Measurements from ENCODE around the gene MBD5.
"Not testable (repeated sequence)": the region's sequence is repeated elsewhere in the genome, so short reads cannot be mapped to it uniquely, and the experiment has no call there.

Gene MBD5

DNA sequence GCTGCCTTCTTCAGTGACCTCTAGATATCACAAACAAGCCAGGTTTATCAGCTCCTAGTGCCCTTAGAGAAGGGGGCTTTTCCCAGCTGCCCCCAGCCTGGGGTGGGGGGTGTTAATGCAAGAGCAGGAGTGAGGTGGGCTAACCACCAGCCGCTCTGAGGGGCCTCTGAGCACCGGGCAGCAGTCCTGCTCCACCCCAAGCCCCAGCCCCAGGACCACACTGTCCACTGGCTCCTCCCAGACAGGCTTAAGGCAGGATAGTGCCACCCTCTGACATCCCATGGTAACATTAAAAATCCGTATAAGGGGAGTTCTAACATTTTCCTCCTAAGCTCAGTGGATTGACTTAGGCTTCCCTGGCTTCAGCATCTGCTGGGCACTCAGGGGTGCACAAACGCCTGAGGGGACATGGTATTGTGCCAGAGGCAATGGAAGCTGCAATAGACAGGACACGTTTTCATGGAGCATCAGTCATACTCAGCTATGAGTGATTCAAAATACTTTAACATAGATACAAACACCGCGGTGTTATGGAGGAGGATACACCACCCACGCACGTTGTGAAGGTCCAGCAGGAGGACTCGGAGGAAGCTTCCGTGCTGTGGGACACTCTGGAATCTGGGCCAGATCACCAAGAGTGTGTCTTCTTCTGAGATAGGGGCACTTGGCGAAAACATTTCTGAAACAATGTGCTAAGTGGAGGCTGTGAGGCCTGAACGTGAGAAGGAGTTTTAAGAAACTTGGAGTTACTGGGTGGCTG, 511.0 kb downstream of the MBD5 start:
- Histone ChIP-seq H3K36me3 (ENCODE audit: insufficient read depth, low read length) (no peaks in the 10 kb centered on the region), H3K27ac (ENCODE audit: low read depth, low read length) (no peak overlapping the region), H3K9ac (ENCODE audit: low read depth, low read length) (no peak overlapping the region), H3K27me3 (ENCODE audit: insufficient read depth, low read length) (no peaks in the 10 kb centered on the region), H3K9me3 (ENCODE audit: insufficient read depth, low read depth, low read length) (no peaks in the 10 kb centered on the region), H3K4me1 (ENCODE audit: insufficient read depth, low read length) (no peaks in the 10 kb centered on the region), H3K4me3 (ENCODE audit: low read length) (no peak overlapping the region)
- WGBS = 89% methylated on average over 13 of the region's 13 CpGs

DNA sequence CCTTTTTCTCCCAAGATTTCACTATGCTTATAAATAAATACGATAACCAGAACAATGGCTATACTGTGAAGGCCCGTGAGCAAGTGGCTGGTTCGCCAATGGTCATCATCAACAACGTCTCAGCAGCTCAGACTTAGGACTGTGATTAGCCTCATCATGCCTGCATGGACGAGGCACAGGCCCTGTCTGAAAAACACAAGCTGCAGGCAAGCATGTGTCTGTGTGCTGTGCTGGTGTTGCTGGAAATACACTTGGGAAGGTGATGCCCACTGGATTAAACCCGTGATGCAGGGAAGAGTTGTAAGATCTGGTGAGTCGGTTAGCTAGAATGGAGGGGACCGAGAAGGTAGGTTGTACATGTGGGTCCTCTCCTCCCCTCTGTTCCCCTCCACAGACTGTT, 512.1 kb downstream of the MBD5 start:
- Histone ChIP-seq H3K9ac (ENCODE audit: low read depth, low read length) (no peak overlapping the region), H3K9me3 (ENCODE audit: insufficient read depth, low read depth, low read length) (no peaks in the 10 kb centered on the region), H3K4me3 (ENCODE audit: low read length) (no peak overlapping the region), H3K27ac (ENCODE audit: low read depth, low read length) (no peak overlapping the region), H3K4me1 (ENCODE audit: insufficient read depth, low read length) (no peaks in the 10 kb centered on the region), H3K36me3 (ENCODE audit: insufficient read depth, low read length) (no peaks in the 10 kb centered on the region), H3K27me3 (ENCODE audit: insufficient read depth, low read length) (no peaks in the 10 kb centered on the region)
- WGBS = 92% methylated on average over 6 of the region's 8 CpGs

DNA sequence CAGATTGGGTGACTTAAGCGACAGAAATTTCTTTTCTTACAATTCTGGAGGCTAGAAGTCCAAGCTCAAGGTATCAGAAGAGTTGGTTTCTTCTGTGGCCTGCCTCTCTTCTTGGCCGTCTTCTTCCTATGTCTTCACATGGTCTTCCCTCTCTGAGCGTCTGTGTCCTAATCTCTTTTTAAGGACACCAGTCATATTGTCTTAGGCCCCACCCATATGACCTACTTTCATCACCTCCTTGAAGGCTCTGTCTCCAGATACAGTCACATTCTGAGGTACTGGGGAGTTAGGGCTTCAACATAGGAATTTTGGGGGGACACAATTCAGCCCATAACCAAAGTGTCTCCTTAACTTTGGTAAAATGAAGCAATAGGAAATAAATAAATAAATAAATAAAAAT, 512.8 kb downstream of the MBD5 start:
- 95% methylated on average over 3 of the region's 3 CpGs for WGBS
- no peak overlapping the region for H3K9ac ChIP-seq (ENCODE audit: low read depth, low read length)
- no peak overlapping the region for H3K4me3 ChIP-seq (ENCODE audit: low read length)
- H3K27me3 ChIP-seq (ENCODE audit: insufficient read depth, low read length) = no peaks in the 10 kb centered on the region
- H3K36me3 ChIP-seq (ENCODE audit: insufficient read depth, low read length) = no peaks in the 10 kb centered on the region
- no peaks in the 10 kb centered on the region for H3K9me3 ChIP-seq (ENCODE audit: insufficient read depth, low read depth, low read length)
- H3K27ac ChIP-seq (ENCODE audit: low read depth, low read length) = no peak overlapping the region
- no peaks in the 10 kb centered on the region for H3K4me1 ChIP-seq (ENCODE audit: insufficient read depth, low read length)

DNA sequence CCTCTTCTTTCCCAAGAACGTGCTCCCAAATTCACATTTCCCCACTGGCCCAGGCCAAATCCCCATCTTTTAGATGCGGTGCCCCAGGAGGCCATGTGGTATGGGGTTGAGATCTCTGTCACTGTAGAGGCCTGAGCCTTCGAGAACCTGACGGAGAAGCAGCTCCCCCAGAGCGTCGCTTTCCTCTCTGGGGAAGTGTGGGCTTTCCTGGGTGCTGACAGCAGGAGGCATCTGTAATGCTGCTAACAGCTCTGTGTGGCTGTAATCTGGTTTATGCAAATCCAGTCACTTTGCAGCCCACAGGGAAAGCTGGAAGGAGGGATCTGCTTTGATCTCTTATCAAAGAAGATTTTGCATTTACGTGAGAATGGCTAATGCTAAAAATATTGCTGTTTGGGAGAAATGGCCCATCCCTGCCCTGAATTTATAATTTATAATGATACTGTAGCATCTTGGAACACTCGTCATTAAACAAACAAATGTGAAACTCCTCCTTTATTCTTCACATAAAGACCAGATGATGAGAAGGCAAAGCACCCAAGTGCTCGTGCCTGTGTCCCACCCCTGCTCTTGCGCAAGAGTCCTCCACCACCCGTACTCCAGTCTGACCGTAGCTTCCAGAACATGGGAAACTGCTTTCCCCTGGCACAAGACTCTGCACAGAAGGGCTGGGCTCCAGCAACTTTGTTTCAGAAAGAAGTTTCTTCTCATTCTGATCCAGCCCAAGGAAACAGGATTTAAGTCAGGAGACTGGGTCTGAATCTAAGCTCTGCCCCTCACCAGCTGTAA, 513.7 kb downstream of the MBD5 start:
- Histone ChIP-seq H3K9ac (ENCODE audit: low read depth, low read length) (no peak overlapping the region), H3K4me1 (ENCODE audit: insufficient read depth, low read length) (no peaks in the 10 kb centered on the region), H3K4me3 (ENCODE audit: low read length) (no peak overlapping the region), H3K27ac (ENCODE audit: low read depth, low read length) (no peak overlapping the region), H3K27me3 (ENCODE audit: insufficient read depth, low read length) (no peaks in the 10 kb centered on the region), H3K36me3 (ENCODE audit: insufficient read depth, low read length) (no peaks in the 10 kb centered on the region), H3K9me3 (ENCODE audit: insufficient read depth, low read depth, low read length) (no peaks in the 10 kb centered on the region)
- 71% methylated on average over 12 of the region's 12 CpGs for WGBS

DNA sequence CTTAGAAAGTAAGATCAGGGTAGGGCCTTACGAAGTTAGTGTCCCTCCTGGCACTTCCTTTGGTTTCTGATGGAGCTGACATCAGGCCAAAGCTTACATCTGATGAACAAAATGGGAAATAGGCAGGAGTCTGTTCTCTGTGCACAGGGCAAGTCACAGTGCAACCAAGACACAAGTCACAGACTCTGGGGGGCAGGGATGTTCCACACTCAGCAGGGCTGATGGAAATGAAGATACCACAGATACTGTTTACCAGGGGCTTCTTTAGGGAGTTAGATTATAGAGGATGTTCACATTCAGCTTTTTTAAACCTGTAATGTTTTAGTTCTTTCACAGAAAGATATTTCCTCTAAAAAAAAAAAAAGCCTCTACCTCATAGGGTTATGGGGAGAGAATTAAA, 517.5 kb downstream of the MBD5 start:
- 86% methylated on average over 1 of the region's 1 CpG for WGBS
- H3K4me3 ChIP-seq (ENCODE audit: low read length) = no peak overlapping the region
- no peak overlapping the region for H3K27ac ChIP-seq (ENCODE audit: low read depth, low read length)
- no peaks in the 10 kb centered on the region for H3K27me3 ChIP-seq (ENCODE audit: insufficient read depth, low read length)
- no peaks in the 10 kb centered on the region for H3K4me1 ChIP-seq (ENCODE audit: insufficient read depth, low read length)
- H3K9ac ChIP-seq (ENCODE audit: low read depth, low read length) = no peak overlapping the region
- H3K36me3 ChIP-seq (ENCODE audit: insufficient read depth, low read length) = no peaks in the 10 kb centered on the region
- no peaks in the 10 kb centered on the region for H3K9me3 ChIP-seq (ENCODE audit: insufficient read depth, low read depth, low read length)

DNA sequence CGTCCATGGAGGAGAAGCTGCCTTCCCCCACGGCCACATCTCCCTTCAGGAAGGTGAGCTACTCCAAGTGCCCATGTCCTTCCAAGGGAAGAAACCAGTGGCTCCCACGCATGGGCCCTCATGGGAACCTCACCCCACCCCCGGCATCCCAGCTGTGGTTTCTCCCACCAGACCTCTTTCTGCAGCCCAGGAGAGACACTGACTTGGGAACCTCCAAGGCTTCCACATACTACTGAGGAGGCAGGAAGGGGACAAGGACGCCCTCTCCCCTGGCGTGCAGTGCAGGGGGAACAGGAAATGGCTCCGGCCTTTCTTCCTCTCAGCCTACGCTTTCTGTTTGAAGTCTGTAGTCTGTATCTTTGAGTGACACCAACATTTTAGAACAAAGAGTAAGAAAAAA, 519.1 kb downstream of the MBD5 start:
- Histone ChIP-seq H3K27ac (ENCODE audit: low read depth, low read length) (no peak overlapping the region), H3K27me3 (ENCODE audit: insufficient read depth, low read length) (no peaks in the 10 kb centered on the region), H3K9ac (ENCODE audit: low read depth, low read length) (no peak overlapping the region), H3K36me3 (ENCODE audit: insufficient read depth, low read length) (no peaks in the 10 kb centered on the region), H3K4me1 (ENCODE audit: insufficient read depth, low read length) (no peaks in the 10 kb centered on the region), H3K9me3 (ENCODE audit: insufficient read depth, low read depth, low read length) (no peaks in the 10 kb centered on the region), H3K4me3 (ENCODE audit: low read length) (no peak overlapping the region)
- 92% methylated on average over 8 of the region's 8 CpGs for WGBS

DNA sequence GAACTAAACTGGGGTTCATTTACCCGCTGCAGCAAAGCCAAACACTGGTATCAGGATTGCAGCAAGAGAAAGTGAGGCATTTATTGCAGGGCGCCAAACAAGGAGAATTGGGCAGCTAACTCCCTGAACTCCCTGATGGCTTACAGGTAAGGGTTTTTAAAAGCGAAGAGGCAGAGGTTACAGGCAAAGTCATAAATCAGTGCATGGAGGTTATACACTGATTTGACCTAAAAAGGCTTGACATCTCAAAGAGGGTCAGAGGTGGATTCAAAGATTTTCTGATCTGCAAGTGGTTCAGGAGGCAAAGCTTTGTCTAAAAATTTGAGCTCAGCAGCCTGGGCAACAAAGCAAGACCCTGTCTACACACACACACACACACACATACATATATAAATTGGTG, 520.9 kb downstream of the MBD5 start:
- Histone ChIP-seq H3K27ac (ENCODE audit: low read depth, low read length) (no peak overlapping the region), H3K4me1 (ENCODE audit: insufficient read depth, low read length) (no peaks in the 10 kb centered on the region), H3K36me3 (ENCODE audit: insufficient read depth, low read length) (no peaks in the 10 kb centered on the region), H3K27me3 (ENCODE audit: insufficient read depth, low read length) (no peaks in the 10 kb centered on the region), H3K9ac (ENCODE audit: low read depth, low read length) (no peak overlapping the region), H3K4me3 (ENCODE audit: low read length) (no peak overlapping the region), H3K9me3 (ENCODE audit: insufficient read depth, low read depth, low read length) (no peaks in the 10 kb centered on the region)
- 95% methylated on average over 3 of the region's 3 CpGs for WGBS

DNA sequence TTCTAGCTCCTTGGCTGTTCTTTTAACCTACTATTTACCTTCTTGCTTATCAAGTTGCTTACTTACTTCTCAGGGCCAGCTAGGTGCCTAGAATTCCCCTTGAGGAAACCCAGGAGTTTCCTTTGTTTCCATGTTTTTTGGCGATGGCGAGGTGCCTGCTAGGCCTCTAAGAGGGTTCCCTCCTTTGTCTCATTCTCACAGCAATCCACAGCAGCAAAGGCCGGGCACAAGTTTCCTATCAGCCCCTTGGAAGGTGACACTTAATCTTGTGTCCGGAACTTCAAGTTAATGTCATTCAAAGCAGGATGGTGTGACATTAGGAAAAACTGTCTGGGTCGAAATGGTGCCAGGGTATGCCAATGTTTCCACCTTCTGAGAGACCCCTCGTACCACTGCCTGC, 521.7 kb downstream of the MBD5 start:
- Histone ChIP-seq H3K9ac (ENCODE audit: low read depth, low read length) (no peak overlapping the region), H3K9me3 (ENCODE audit: insufficient read depth, low read depth, low read length) (no peaks in the 10 kb centered on the region), H3K27me3 (ENCODE audit: insufficient read depth, low read length) (no peaks in the 10 kb centered on the region), H3K4me1 (ENCODE audit: insufficient read depth, low read length) (no peaks in the 10 kb centered on the region), H3K4me3 (ENCODE audit: low read length) (no peak overlapping the region), H3K36me3 (ENCODE audit: insufficient read depth, low read length) (no peaks in the 10 kb centered on the region), H3K27ac (ENCODE audit: low read depth, low read length) (no peak overlapping the region)
- 92% methylated on average over 6 of the region's 6 CpGs for whole genome bisulfite sequencing

DNA sequence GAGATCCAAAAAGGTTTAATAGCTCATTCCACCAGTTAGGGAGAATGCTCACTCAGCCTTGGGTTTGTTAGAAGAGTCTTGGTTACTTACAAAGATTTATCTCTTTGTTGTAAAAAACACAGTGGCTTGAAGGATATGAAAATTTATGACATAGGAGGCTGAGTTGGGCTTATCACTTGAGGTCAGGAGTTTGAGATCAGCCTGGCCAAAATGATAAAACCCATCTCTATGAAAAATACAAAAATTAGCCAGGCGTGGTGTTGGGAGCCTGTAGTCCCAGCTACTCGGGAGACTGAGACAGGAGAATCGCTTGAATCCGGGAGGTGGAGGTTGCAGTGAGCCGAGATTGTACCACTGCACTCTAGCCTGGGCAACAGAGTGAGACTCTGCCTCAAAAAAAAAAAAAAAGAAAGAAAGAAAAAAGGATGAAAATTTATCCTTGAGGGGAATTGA, 522.2 kb downstream of the MBD5 start:
- H3K9ac ChIP-seq (ENCODE audit: low read depth, low read length); H3K9me3 ChIP-seq (ENCODE audit: insufficient read depth, low read depth, low read length); H3K27ac ChIP-seq (ENCODE audit: low read depth, low read length); H3K4me3 ChIP-seq (ENCODE audit: low read length); H3K27me3 ChIP-seq (ENCODE audit: insufficient read depth, low read length); H3K4me1 ChIP-seq (ENCODE audit: insufficient read depth, low read length); H3K36me3 ChIP-seq (ENCODE audit: insufficient read depth, low read length): not testable (repeated sequence)
- 96% methylated on average over 5 of the region's 5 CpGs for WGBS

DNA sequence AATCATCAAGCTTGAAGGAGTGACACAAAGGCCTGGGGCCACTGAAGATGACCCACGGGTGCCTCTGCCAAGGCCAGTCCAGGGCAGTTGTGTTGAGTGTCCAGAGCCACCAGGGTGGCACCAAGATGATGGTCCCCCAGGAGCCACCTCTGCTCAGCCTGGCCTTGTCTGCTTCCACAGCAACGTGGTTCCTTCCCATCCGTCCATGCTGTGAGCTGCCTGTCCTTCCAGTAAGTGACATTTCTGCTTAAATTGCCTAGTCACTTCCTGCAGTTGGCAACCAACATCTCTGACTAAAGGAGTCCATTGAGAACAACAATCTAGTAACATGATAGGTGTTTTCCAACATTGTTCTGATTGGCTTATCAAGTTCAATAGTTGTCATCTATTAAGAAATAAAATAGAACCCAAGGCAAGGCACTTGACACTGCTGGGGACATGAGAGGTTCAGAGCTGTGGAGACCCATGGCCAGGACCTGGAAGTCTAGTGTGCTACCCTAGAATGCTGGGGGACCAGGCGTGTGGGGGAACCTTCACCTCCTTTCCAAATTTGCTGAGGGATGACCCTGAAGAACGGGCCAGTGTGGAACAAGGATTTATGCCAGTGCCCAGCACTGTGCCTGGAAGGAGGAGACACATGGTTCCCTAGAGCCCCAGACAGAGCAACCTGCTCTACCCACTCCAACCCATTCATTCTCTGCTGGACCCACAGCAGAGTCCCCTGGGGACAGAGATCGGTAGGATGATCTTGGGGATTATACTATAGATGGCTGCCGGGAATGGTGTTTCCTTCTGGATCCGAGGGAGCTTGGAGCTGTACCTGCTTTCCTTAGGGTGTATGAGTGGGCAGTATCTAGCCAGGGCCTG, 524.7 kb downstream of the MBD5 start:
- H3K27ac ChIP-seq (ENCODE audit: low read depth, low read length) = no peak overlapping the region
- H3K4me1 ChIP-seq (ENCODE audit: insufficient read depth, low read length) = no peaks in the 10 kb centered on the region
- WGBS = 95% methylated on average over 8 of the region's 8 CpGs
- H3K9me3 ChIP-seq (ENCODE audit: insufficient read depth, low read depth, low read length) = no peaks in the 10 kb centered on the region
- H3K4me3 ChIP-seq (ENCODE audit: low read length) = no peak overlapping the region
- H3K9ac ChIP-seq (ENCODE audit: low read depth, low read length) = no peak overlapping the region
- no peaks in the 10 kb centered on the region for H3K36me3 ChIP-seq (ENCODE audit: insufficient read depth, low read length)
- no peaks in the 10 kb centered on the region for H3K27me3 ChIP-seq (ENCODE audit: insufficient read depth, low read length)

DNA sequence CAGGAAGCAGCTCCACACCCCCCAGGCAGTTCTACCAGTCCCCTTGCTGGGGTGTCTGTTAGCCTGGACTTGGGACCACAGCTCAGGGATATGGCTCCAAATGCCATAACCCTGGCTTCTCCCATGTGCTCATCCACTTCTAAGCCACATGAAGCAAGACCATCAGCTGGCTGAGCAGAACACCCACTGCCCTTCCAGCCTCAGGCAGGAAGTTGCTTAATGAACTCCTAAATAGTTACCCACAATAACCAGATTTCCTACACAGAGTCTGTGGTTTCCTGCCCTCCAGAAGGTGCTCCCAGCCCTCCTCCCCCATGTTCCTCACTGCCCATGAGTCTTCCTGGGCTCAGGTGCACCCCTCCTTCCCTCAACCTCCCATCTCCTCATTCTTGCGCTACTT, 525.4 kb downstream of the MBD5 start:
- no peak overlapping the region for H3K27ac ChIP-seq (ENCODE audit: low read depth, low read length)
- H3K27me3 ChIP-seq (ENCODE audit: insufficient read depth, low read length) = no peaks in the 10 kb centered on the region
- 96% methylated on average over 1 of the region's 1 CpG for WGBS
- H3K4me1 ChIP-seq (ENCODE audit: insufficient read depth, low read length) = no peaks in the 10 kb centered on the region
- H3K9me3 ChIP-seq (ENCODE audit: insufficient read depth, low read depth, low read length) = no peaks in the 10 kb centered on the region
- no peak overlapping the region for H3K4me3 ChIP-seq (ENCODE audit: low read length)
- no peak overlapping the region for H3K9ac ChIP-seq (ENCODE audit: low read depth, low read length)
- no peaks in the 10 kb centered on the region for H3K36me3 ChIP-seq (ENCODE audit: insufficient read depth, low read length)
